Islet of Langerhans (tissue), 1 donor: ENCODE data around the gene NOM1.
"Not testable (repeated sequence)": the region's sequence is repeated elsewhere in the genome, so short reads cannot be mapped to it uniquely, and the experiment has no call there.

Experiments
- FAIRE-seq: peaks from one replicate; lab custom pipeline; 2011; peaks lifted over from hg19 to GRCh38; lab: Jason Lieb, UNC

The NOM1 gene, protein sequence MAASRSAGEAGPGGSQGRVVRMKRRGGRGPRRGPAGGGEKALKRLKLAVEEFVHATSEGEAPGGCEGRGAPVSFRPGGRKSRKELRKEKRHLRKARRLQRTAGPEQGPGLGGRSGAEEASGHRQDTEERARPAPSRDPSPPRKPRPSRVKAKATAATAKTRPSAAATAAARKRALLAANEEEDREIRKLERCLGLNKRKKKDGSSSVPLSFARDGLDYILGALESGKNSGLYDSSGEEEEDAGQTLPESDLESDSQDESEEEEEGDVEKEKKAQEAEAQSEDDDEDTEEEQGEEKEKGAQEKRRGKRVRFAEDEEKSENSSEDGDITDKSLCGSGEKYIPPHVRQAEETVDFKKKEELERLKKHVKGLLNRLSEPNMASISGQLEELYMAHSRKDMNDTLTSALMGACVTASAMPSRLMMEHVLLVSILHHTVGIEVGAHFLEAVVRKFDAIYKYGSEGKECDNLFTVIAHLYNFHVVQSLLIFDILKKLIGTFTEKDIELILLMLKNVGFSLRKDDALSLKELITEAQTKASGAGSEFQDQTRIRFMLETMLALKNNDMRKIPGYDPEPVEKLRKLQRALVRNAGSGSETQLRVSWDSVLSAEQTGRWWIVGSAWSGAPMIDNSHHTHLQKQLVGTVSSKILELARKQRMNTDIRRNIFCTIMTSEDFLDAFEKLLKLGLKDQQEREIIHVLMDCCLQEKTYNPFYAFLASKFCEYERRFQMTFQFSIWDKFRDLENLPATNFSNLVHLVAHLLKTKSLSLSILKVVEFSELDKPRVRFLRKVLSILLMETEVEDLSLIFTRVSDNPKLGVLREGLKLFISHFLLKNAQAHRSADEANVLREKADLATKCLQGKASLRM

GRCh38 chr7:156949541-156950380 lies at the start of gene NOM1:
Gene NOM1, plus strand, starts transcription at chr7:156949712. Its CDS starts 26 bp downstream, at chr7:156949738.
- FAIRE-seq: no peak

GRCh38 chr7:156900093-156900492 lies 49.4 kb upstream of the NOM1 start:
- FAIRE-seq: not testable (repeated sequence)

GRCh38 chr7:156903232-156903909 lies 46.1 kb upstream of the NOM1 start:
- FAIRE-seq: no peak

- FAIRE-seq: no peak
These were observed 43.3 kb upstream of the NOM1 start for GRCh38 chr7:156906200-156906649.

DNA sequence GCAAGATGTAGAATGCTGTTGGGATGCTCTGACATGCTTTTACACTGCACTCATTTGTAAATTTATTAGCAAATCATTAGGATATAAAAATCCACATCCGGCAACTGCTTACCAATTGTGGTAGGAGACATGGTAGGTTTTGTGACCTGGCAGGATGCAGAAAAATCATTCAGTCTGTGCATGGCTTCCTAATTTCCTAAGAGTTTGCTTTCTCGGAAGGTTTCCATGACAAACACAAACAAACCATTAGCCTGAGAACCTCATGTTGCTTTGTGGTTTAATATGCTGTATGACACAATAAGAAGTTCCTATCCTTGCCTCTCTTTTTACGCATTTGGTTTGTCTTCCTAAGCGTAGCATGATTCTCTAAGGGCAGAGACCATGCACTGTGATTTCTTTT lies 41.9 kb upstream of the NOM1 start:
- no peak for FAIRE-seq

GRCh38 chr7:156909574-156910252 lies 39.8 kb upstream of the NOM1 start:
- FAIRE-seq: not testable (repeated sequence)

DNA sequence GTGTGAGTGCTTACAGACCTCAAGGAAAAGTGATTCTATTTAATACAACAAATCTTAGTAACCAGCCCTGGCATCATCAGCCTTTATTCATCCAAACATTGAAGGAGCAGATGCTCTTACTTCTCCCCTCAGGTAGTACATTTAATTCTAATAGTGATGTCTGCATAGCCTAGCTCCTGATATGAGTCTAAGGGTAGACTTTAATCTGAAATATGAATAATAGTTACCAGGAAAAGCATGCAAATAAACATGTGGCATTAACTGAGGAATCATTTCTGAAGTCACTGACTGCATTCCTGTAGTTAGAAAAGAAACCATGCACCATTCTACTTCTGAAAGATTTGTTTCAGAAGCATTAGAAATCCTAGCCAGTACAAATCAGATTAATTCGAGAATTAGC lies 30.9 kb upstream of the NOM1 start:
- FAIRE-seq: no peak

- FAIRE-seq: no peak
These were observed 30.3 kb upstream of the NOM1 start for GRCh38 chr7:156919132-156919713.

DNA sequence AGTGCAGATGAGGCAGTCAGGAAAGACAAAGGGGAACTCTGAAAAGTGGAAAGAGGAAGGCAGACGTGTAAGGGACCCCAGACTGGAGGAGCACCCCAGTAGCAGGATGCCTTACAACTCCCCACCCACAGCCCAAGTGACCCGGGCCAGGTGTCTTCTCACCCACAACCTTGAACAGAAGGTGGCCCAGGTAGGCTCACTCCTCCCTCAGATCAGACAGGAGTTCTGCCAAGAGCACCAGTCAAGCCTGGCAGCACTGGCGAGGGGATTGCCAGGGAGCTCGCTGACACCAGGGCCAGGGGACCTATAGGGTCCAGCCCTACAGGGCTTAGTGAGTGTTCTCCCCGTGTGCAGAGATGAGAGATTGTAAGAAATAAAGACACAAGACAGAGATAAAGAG lies 29.4 kb upstream of the NOM1 start:
- no peak for FAIRE-seq

DNA sequence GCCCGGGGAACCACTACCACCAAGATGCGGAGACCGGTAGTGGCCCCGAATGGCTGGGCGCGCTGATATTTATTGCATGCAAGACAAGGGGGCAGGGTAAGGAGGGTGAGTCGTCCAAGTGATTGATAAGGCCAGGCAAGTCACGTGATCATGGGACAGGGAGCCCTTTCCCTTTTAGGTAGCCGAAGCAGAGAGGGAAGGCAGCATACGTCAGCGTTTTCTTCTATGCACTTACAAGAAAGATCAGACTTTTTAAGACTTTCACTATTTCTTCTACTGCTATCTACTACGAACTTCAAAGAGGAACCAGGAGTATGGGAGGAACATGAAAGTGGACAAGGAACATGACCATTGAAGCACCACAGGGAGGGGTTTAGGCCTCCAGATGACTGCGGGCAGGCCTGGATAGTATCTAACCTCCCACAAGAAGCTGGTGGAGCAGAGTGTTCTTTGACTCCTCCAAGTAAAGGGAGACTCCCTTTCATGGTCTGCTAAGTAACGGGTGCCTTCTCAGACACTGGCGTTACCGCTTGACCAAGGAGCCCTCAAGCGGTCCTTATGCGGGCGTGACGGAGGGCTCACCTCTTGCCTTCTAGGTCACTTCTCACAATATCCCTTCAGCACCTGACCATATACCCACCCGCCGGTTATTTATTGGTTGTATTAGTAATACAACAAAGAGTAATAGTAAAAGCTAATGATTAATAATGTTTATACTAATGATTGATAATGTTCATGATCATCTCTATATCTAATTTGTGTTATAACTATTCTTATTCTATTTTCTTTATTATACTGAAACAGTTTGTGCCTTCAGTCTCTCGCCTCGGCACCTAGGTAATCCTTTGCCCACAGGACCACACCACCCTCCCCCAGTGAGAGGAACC lies 28.8 kb upstream of the NOM1 start:
- FAIRE-seq: not testable (repeated sequence)

- not testable (repeated sequence) for FAIRE-seq
These were observed 27.2 kb upstream of the NOM1 start for GRCh38 chr7:156922304-156922703.

DNA sequence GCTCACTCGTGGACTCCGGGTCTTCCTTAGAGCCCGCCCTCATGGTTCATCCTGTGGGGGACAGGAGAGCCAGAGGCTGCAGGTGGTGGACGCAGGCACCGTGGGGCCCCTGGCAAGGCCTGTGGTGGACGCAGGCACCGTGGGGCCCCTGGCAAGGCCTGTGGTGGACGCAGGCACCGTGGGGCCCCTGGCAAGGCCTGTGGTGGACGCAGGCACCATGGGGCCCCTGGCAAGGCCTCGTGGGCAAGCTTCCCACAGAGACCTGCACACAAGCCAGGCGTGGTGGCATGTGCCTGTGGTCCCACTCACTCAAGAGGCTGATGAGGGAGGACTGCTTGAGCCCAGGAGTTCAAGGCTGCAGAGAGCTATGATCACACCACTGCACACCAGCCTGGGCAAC lies 23.7 kb upstream of the NOM1 start:
- not testable (repeated sequence) for FAIRE-seq

- FAIRE-seq: no peak
These were observed 21.7 kb upstream of the NOM1 start for GRCh38 chr7:156927571-156928405.

DNA sequence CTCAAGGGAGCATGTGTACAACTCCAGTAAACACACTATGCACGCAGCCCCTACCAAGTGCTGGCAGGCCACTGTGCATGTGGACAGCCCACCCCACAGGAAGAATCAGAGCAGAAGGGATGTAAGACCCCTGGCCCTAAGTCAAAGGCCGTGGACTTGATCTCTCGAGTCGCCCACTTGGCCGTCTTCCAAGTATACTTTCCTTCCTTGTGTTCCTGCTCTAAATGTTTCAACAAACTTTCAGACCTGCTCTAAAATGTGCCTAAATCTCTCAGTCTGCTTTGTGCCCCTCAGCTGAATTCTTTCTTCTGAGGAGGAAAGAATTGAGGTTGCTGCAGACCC lies 21.1 kb upstream of the NOM1 start:
- no peak for FAIRE-seq

GRCh38 chr7:156929789-156930539 lies 19.5 kb upstream of the NOM1 start:
- no peak for FAIRE-seq

DNA sequence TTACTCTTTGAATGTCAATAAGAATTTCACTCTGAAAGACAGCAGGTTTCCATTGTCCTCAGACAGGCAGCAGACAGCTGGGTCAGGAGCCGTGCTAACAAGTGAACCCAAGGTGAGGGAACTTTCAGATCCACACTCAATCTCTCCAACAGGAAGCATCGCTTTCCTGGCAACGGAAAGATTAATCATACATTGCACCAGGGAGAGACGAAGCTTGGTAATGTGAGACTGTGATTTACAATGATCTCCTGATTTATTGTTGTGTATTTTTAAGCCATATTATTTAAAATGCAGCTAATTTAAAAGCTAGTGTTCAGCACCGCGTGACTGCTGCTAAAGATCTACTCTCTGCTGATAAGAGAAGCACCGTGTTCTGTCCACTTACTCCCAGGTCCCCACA lies 17.5 kb upstream of the NOM1 start:
- no peak for FAIRE-seq

DNA sequence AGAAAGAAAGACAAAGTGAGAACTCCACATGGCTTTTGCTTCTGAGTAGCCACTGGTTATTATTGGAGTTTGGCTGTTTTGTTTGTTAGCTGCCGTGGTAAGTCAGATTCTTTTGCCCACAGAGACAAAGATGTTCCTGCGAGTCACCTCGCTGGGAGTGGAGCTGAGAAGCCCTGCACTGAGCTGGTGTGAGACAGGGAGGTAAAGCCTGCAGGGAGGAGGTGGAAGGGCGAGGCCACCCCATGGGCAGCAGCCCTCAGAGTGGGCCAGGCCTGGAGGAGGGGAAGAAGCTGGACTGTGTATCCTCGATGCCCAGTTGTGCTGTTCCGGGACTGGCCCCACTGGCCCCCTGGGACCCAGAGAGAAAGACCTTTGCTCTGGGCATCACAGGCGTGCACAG lies 14.3 kb upstream of the NOM1 start:
- FAIRE-seq: no peak

GRCh38 chr7:156936766-156937165 lies 12.7 kb upstream of the NOM1 start:
- FAIRE-seq: not testable (repeated sequence)
